ENCODE data around the gene ALMS1. TPM values are rescaled to one million over a fixed set of nuclear protein-coding genes. Genes with fewer than 3 reads are reported as not detected.

ALMS1 gene
- polyA plus RNA-seq, 3 donors = 0.55 to 5.2 (median 0.64) TPM

GRCh38 chr2:73449404-73449803 is 63.8 kb downstream of the ALMS1 start:
- Mint-ChIP-seq H3K9me3 (peaks cover 0 to 6% (median 0%) of the 10 kb centered on the region in 7 donors), H3K27ac (no peak overlapping the region), H3K4me1 (peaks cover 2% of the 10 kb centered on the region), H3K27me3 (ENCODE audit: low read depth in 3 of 3) (no peaks in the 10 kb centered on the region), H3K36me3 (peaks cover 30 to 32% of the 10 kb centered on the region in 2 donors), H3K4me3 (no peak overlapping the region)
- no peak overlapping the region for H3K4me2 ChIP-seq (replicated peaks; ENCODE audit: extremely low read depth, low read length, poor library complexity, severe bottlenecking)
- H3K4me3 ChIP-seq (replicated peaks in 1 of 3; ENCODE audit: low read depth in 2 of 3, low read length in 3 of 3) = no peak overlapping the region
- intact Hi-C loops (cut with micrococcal nuclease) = no loop called here
- no peak overlapping the region for H3K27ac ChIP-seq (ENCODE audit: low read depth in 1 of 2, low read length in 2 of 2)
- no peak for DNase-seq
- no peak overlapping the region for H3K9ac ChIP-seq (ENCODE audit: insufficient read depth, low read length, poor library complexity, severe bottlenecking)
- H3K4me1 ChIP-seq (ENCODE audit: control insufficient read depth in 1 of 2, insufficient read depth in 2 of 2, low read length in 2 of 2) = no peaks in the 10 kb centered on the region
- no peaks in the 10 kb centered on the region for H3K79me2 ChIP-seq (ENCODE audit: insufficient read depth, low read length)
- H3K36me3 ChIP-seq (replicated peaks in 1 of 2; ENCODE audit: control insufficient read depth in 1 of 2, insufficient read depth in 2 of 2, low read length in 2 of 2) = peaks cover 9 to 37% of the 10 kb centered on the region in 2 donors
- no peak overlapping the region for H2AFZ ChIP-seq (ENCODE audit: insufficient read depth, low read depth, low read length, poor library complexity, severe bottlenecking)
- H4K20me1 ChIP-seq (ENCODE audit: insufficient read depth, low read length) = no peaks in the 10 kb centered on the region
- no peaks in the 10 kb centered on the region for H3K9me3 ChIP-seq (replicated peaks in 1 of 2; ENCODE audit: control insufficient read depth in 1 of 2, insufficient read depth in 1 of 2, low read length in 2 of 2)
- TF ChIP-seq CTCF (IDR thresholded peaks at IDR 0.05) = no peak
- no peaks in the 10 kb centered on the region for H3K27me3 ChIP-seq (ENCODE audit: control insufficient read depth in 2 of 2, insufficient read depth in 2 of 2, low read length in 2 of 2)

GRCh38 chr2:73451263-73451972 is 65.8 kb downstream of the ALMS1 start:
- peaks cover 0 to 6% (median 0%) of the 10 kb centered on the region in 7 donors for H3K9me3 Mint-ChIP-seq
- peaks cover 9 to 42% of the 10 kb centered on the region in 2 donors for H3K36me3 ChIP-seq (replicated peaks in 1 of 2; ENCODE audit: control insufficient read depth in 1 of 2, insufficient read depth in 2 of 2, low read length in 2 of 2)
- TF ChIP-seq CTCF (IDR thresholded peaks at IDR 0.05) = no peak
- no peaks in the 10 kb centered on the region for H3K9me3 ChIP-seq (replicated peaks in 1 of 2; ENCODE audit: control insufficient read depth in 1 of 2, insufficient read depth in 1 of 2, low read length in 2 of 2)
- H3K4me1 Mint-ChIP-seq = peaks cover 2% of the 10 kb centered on the region
- no peaks in the 10 kb centered on the region for H3K4me1 ChIP-seq (ENCODE audit: control insufficient read depth in 1 of 2, insufficient read depth in 2 of 2, low read length in 2 of 2)
- no CpG with 5 or more reads among the region's 1 CpG for WGBS (ENCODE audit: insufficient coverage)
- H3K27me3 Mint-ChIP-seq (ENCODE audit: low read depth in 3 of 3) = no peaks in the 10 kb centered on the region
- peak in 2 of 3 donors; percentile 3 to 6 for DNase-seq
- no peaks in the 10 kb centered on the region for H4K20me1 ChIP-seq (ENCODE audit: insufficient read depth, low read length)
- no peaks in the 10 kb centered on the region for H3K79me2 ChIP-seq (ENCODE audit: insufficient read depth, low read length)
- no peak overlapping the region for H3K4me3 Mint-ChIP-seq
- intact Hi-C loops (cut with micrococcal nuclease) = no loop called here
- no peak overlapping the region for H3K27ac ChIP-seq (ENCODE audit: low read depth in 1 of 2, low read length in 2 of 2)
- H3K27ac Mint-ChIP-seq = peak overlapping the region in 1 of 7 donors; percentile 33
- no peak overlapping the region for H3K4me2 ChIP-seq (replicated peaks; ENCODE audit: extremely low read depth, low read length, poor library complexity, severe bottlenecking)
- no peak overlapping the region for H3K9ac ChIP-seq (ENCODE audit: insufficient read depth, low read length, poor library complexity, severe bottlenecking)
- H3K36me3 Mint-ChIP-seq = peaks cover 31 to 36% of the 10 kb centered on the region in 2 donors
- H3K27me3 ChIP-seq (ENCODE audit: control insufficient read depth in 2 of 2, insufficient read depth in 2 of 2, low read length in 2 of 2) = no peaks in the 10 kb centered on the region
- no peak overlapping the region for H2AFZ ChIP-seq (ENCODE audit: insufficient read depth, low read depth, low read length, poor library complexity, severe bottlenecking)
- no peak overlapping the region for H3K4me3 ChIP-seq (replicated peaks in 1 of 3; ENCODE audit: low read depth in 2 of 3, low read length in 3 of 3)
